ENCODE data around the gene NR5A2.

NR5A2 gene

GRCh38 chr1:200221614-200222282 lies 194.2 kb downstream of the NR5A2 start:
- H3F3A ChIP-seq (ENCODE audit: insufficient read depth, low read length): no peaks in the 10 kb centered on the region

GRCh38 chr1:200223207-200223606 lies 195.7 kb downstream of the NR5A2 start:
- Histone ChIP-seq H4K20me1 (ENCODE audit: insufficient read depth, low read length) (no peaks in the 10 kb centered on the region), H3K9me2 (ENCODE audit: low read depth, low read length) (no peaks in the 10 kb centered on the region), H3K79me2 (ENCODE audit: insufficient read depth, low read length) (no peaks in the 10 kb centered on the region), H3K27me3 (ENCODE audit: insufficient read depth, low read length) (no peaks in the 10 kb centered on the region), H3K4me2 (ENCODE audit: low read length) (no peak overlapping the region), H3K4me3 (ENCODE audit: low read depth, low read length, poor library complexity, severe bottlenecking) (no peak overlapping the region), H3K9ac (ENCODE audit: low read length) (no peak overlapping the region), H3K27ac (ENCODE audit: low read depth, low read length, poor library complexity, severe bottlenecking) (no peak overlapping the region), H3K4me1 (ENCODE audit: insufficient read depth, low read length, severe bottlenecking) (no peaks in the 10 kb centered on the region), H3K36me3 (ENCODE audit: insufficient read depth, low read length) (no peaks in the 10 kb centered on the region), H2AFZ (ENCODE audit: low read length) (no peak overlapping the region), H3K9me3 (ENCODE audit: low read length) (no peaks in the 10 kb centered on the region), H3F3A (ENCODE audit: insufficient read depth, low read length) (no peaks in the 10 kb centered on the region)
- TF ChIP-seq EZH2 (IDR thresholded peaks at IDR 0.05; ENCODE audit: borderline replicate concordance, low read length) (no peak), CTCF (IDR thresholded peaks at IDR 0.05; ENCODE audit: low read length) (no peak)

More at GRCh38 chr1:200221614-200222282, 194.2 kb downstream of the NR5A2 start:
- H3K27me3 ChIP-seq (ENCODE audit: insufficient read depth, low read length): no peaks in the 10 kb centered on the region
- H3K27ac ChIP-seq (ENCODE audit: low read depth, low read length, poor library complexity, severe bottlenecking): no peak overlapping the region
- no peaks in the 10 kb centered on the region for H3K9me3 ChIP-seq (ENCODE audit: low read length)
- H3K36me3 ChIP-seq (ENCODE audit: insufficient read depth, low read length): no peaks in the 10 kb centered on the region
- no peaks in the 10 kb centered on the region for H3K79me2 ChIP-seq (ENCODE audit: insufficient read depth, low read length)
- TF ChIP-seq CTCF (IDR thresholded peaks at IDR 0.05; ENCODE audit: low read length): no peak
- no peak for TF ChIP-seq EZH2 (IDR thresholded peaks at IDR 0.05; ENCODE audit: borderline replicate concordance, low read length)
- H2AFZ ChIP-seq (ENCODE audit: low read length): no peak overlapping the region
- no peaks in the 10 kb centered on the region for H4K20me1 ChIP-seq (ENCODE audit: insufficient read depth, low read length)
- no peaks in the 10 kb centered on the region for H3K4me1 ChIP-seq (ENCODE audit: insufficient read depth, low read length, severe bottlenecking)
- no peak overlapping the region for H3K4me3 ChIP-seq (ENCODE audit: low read depth, low read length, poor library complexity, severe bottlenecking)
- no peak overlapping the region for H3K4me2 ChIP-seq (ENCODE audit: low read length)
- H3K9ac ChIP-seq (ENCODE audit: low read length): no peak overlapping the region
- no peaks in the 10 kb centered on the region for H3K9me2 ChIP-seq (ENCODE audit: low read depth, low read length)

GRCh38 chr1:200223613-200224012 lies 196.1 kb downstream of the NR5A2 start:
- H3K27ac ChIP-seq (ENCODE audit: low read depth, low read length, poor library complexity, severe bottlenecking): no peak overlapping the region
- no peaks in the 10 kb centered on the region for H3K4me1 ChIP-seq (ENCODE audit: insufficient read depth, low read length, severe bottlenecking)
- H3K4me2 ChIP-seq (ENCODE audit: low read length): no peak overlapping the region
- no peak overlapping the region for H3K4me3 ChIP-seq (ENCODE audit: low read depth, low read length, poor library complexity, severe bottlenecking)
- H3K27me3 ChIP-seq (ENCODE audit: insufficient read depth, low read length): no peaks in the 10 kb centered on the region
- H3F3A ChIP-seq (ENCODE audit: insufficient read depth, low read length): no peaks in the 10 kb centered on the region
- H3K36me3 ChIP-seq (ENCODE audit: insufficient read depth, low read length): no peaks in the 10 kb centered on the region
- no peak overlapping the region for H3K9ac ChIP-seq (ENCODE audit: low read length)
- H3K9me3 ChIP-seq (ENCODE audit: low read length): no peaks in the 10 kb centered on the region
- H3K79me2 ChIP-seq (ENCODE audit: insufficient read depth, low read length): no peaks in the 10 kb centered on the region
- no peak overlapping the region for H2AFZ ChIP-seq (ENCODE audit: low read length)
- TF ChIP-seq EZH2 (IDR thresholded peaks at IDR 0.05; ENCODE audit: borderline replicate concordance, low read length): no peak
- no peak for TF ChIP-seq CTCF (IDR thresholded peaks at IDR 0.05; ENCODE audit: low read length)
- H3K9me2 ChIP-seq (ENCODE audit: low read depth, low read length): no peaks in the 10 kb centered on the region
- no peaks in the 10 kb centered on the region for H4K20me1 ChIP-seq (ENCODE audit: insufficient read depth, low read length)

Data from OCI-LY1 (cell line).